ENCODE results near the gene NECTIN4. TPM values are rescaled to one million over a fixed set of nuclear protein-coding genes. Genes with fewer than 3 reads are reported as not detected.

The NECTIN4 gene
- total and polyA plus RNA-seq, 2 of the 8 experiments (the other 6 are each of a cell fraction or from before 2014, with no cell fraction given) = 0.19 to 0.71 TPM

- H3K18ac ChIP-seq (ENCODE audit: extremely low read depth, low read length) = no peak overlapping the region
- H3K9me3 ChIP-seq (ENCODE audit: insufficient read depth in 2 of 2, low read depth in 1 of 2, low read length in 1 of 2) = peaks cover 0 to 12% of the 10 kb centered on the region in 2 experiments; a peak in 1 of 4 replicates
- FAIRE-seq = no peak
- H2BK120ac ChIP-seq (replicated peaks; ENCODE audit: low read depth, low read length) = no peak overlapping the region
- ChIA-PET CTCF (ENCODE audit: partially characterized antibody) (interaction anchor here (0.7 to 4.1 kb wide), 10 partner anchors 8 to 243 kb away, joined by 3 to 26 read pairs (median 5); partner anchors contain the start of gene KLHDC9), POLR2A (ENCODE audit: partially characterized antibody) (interaction anchor here (0.6 to 4.0 kb wide), 21 partner anchors 8 to 372 kb away, joined by 3 to 28 read pairs (median 6); partner anchors contain the start of genes ARHGAP30, DEDD, F11R and KLHDC9)
- no peak overlapping the region for H2AK5ac ChIP-seq (ENCODE audit: low read depth, low read length)
- H3K4me1 ChIP-seq (replicated peaks in 1 of 4; ENCODE audit: control insufficient read depth in 3 of 4, insufficient read depth in 4 of 4, low read length in 3 of 4) = peaks cover 0 to 4% (median 1%) of the 10 kb centered on the region in 4 experiments; a peak in 2 of 7 replicates
- H3K4me2 ChIP-seq (ENCODE audit: insufficient read depth in 1 of 2, low read depth in 2 of 2, low read length in 2 of 2) = peak overlapping the region; percentile 85 to 100
- H3K27ac ChIP-seq (ENCODE audit: low read depth, low read length) = peak overlapping the region; percentile 97
- H3K79me2 ChIP-seq (ENCODE audit: control insufficient read depth in 1 of 2, insufficient read depth in 2 of 2, low read length in 2 of 2) = peaks cover 0 to 20% of the 10 kb centered on the region in 2 experiments; a peak in 2 of 4 replicates
- H2AFZ ChIP-seq (ENCODE audit: low read length) = no peak overlapping the region
- peak overlapping the region; percentile 21 for H4K5ac ChIP-seq (ENCODE audit: insufficient read length, low read depth, low read length)
- no peak overlapping the region for H3K23ac ChIP-seq (ENCODE audit: insufficient read length)
- H3K27me3 ChIP-seq (replicated peaks in 1 of 4; ENCODE audit: control insufficient read depth in 3 of 4, extremely low read depth in 1 of 4, insufficient read depth in 3 of 4, low read length in 3 of 4) = peaks cover 0 to 17% (median 8%) of the 10 kb centered on the region in 4 experiments; a peak in 6 of 7 replicates
- no peak for DNase-seq (ENCODE audit: low read depth in 1 of 2, low spot score in 2 of 2)
- H2BK20ac ChIP-seq (ENCODE audit: low read length) = no peak overlapping the region
- H4K20me1 ChIP-seq (replicated peaks in 1 of 2; ENCODE audit: control insufficient read depth in 1 of 2, insufficient read depth in 2 of 2, low read length in 2 of 2) = no peaks in the 10 kb centered on the region
- WGBS, 2 experiments (ENCODE audit: extremely low coverage in 1 of 2, insufficient coverage in 1 of 2, insufficient read length in 1 of 2, insufficient replicate concordance in 2 of 2, low coverage in 1 of 2, low lambda C conversion rate in 2 of 2, missing lambda C conversion rate in 1 of 2) = 85% methylated on average over 2 of the region's 2 CpGs; no CpG with 5 or more reads in 1 of the 2 experiments
- H3K9ac ChIP-seq (replicated peaks in 1 of 4; ENCODE audit: extremely low read depth in 1 of 4, low read depth in 3 of 4, low read length in 3 of 4) = peak overlapping the region in 2 of 4 experiments; percentile 92 to 100; a peak in 2 of 7 replicates
- peaks cover 9 to 14% (median 11%) of the 10 kb centered on the region in 4 experiments; a peak in 5 of 8 replicates for H3K36me3 ChIP-seq (ENCODE audit: control insufficient read depth in 2 of 4, insufficient read depth in 4 of 4, low read length in 3 of 4)
- no peak overlapping the region; the same call in 1 of the 2 replicates for H2BK12ac ChIP-seq (ENCODE audit: low read depth, low read length)
- no peak overlapping the region for H3K14ac ChIP-seq (ENCODE audit: insufficient read length)
- no peak overlapping the region for H4K8ac ChIP-seq (ENCODE audit: extremely low read depth, insufficient read depth, low read length)
- no peak overlapping the region for H2BK15ac ChIP-seq (ENCODE audit: low read length)
- H3K4ac ChIP-seq (replicated peaks; ENCODE audit: insufficient read length, low read depth, low read length) = no peak overlapping the region
- H3K56ac ChIP-seq (replicated peaks; ENCODE audit: insufficient read length, low read depth, low read length) = no peak overlapping the region
- peaks cover 7% of the 10 kb centered on the region for H3K79me1 ChIP-seq (ENCODE audit: low read depth, low read length)
- peak overlapping the region; percentile 75 to 98 (median 87); a peak in 7 of 8 replicates for H3K4me3 ChIP-seq (ENCODE audit: extremely low read depth in 1 of 4, insufficient read depth in 2 of 4, low read depth in 3 of 4, low read length in 4 of 4)
- H4K91ac ChIP-seq (replicated peaks; ENCODE audit: insufficient read length, low read length) = peak overlapping the region; percentile 9
- H2BK5ac ChIP-seq (ENCODE audit: low read depth, low read length) = no peak overlapping the region; the same call in 1 of the 2 replicates
- TF ChIP-seq KDM4A (IDR thresholded peaks at IDR 0.05; ENCODE audit: low read depth, low read length, severe bottlenecking) (no peak), POLR2AphosphoS5 (IDR thresholded peaks at IDR 0.05; ENCODE audit: low read depth, low read length) (0 out of 2 replicates have a peak, but pooled peaks have one; percentile 32)
- peaks cover 7% of the 10 kb centered on the region for H3K23me2 ChIP-seq (ENCODE audit: low read depth, low read length)
Observed at GRCh38 chr1:161046605-161047228, 42.6 kb downstream of the NECTIN4 start.
